Astrocyte of the spinal cord (primary cell): ENCODE data around the gene PMPCA.

Experiments used
- DNase-seq: peaks from one replicate; pipeline ENCODE4 v3.0.0; 2011; ENCODE audit warnings: low read depth, low spot score
- H3K4me3 ChIP-seq: 2 replicates; pipeline ENCODE4 v1.5.1; 2011; ENCODE audit warnings: low read depth, mild to moderate bottlenecking, low read length, moderate library complexity
- in situ Hi-C: cut with HindIII; loops from 2 replicates; pipeline ENCODE4 v1.10.0; 2017; ENCODE audit warnings: low sequenced_read_pairs
- TF ChIP-seq, protein P1 (sequence below): IDR thresholded peaks from 2 replicates; pipeline ENCODE4 v1.5.1; 2012; ENCODE audit warnings: low read depth, mild to moderate bottlenecking, low read length, inconsistent platforms

The PMPCA gene

GRCh38 chr9:136455043-136456002 lies 44.9 kb downstream of the PMPCA start:
- DNase-seq: no peak
- TF ChIP-seq, protein P1, sequence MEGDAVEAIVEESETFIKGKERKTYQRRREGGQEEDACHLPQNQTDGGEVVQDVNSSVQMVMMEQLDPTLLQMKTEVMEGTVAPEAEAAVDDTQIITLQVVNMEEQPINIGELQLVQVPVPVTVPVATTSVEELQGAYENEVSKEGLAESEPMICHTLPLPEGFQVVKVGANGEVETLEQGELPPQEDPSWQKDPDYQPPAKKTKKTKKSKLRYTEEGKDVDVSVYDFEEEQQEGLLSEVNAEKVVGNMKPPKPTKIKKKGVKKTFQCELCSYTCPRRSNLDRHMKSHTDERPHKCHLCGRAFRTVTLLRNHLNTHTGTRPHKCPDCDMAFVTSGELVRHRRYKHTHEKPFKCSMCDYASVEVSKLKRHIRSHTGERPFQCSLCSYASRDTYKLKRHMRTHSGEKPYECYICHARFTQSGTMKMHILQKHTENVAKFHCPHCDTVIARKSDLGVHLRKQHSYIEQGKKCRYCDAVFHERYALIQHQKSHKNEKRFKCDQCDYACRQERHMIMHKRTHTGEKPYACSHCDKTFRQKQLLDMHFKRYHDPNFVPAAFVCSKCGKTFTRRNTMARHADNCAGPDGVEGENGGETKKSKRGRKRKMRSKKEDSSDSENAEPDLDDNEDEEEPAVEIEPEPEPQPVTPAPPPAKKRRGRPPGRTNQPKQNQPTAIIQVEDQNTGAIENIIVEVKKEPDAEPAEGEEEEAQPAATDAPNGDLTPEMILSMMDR: no peak
- in situ Hi-C loops: no loop called here
- H3K4me3 ChIP-seq: no peak overlapping the region

DNA sequence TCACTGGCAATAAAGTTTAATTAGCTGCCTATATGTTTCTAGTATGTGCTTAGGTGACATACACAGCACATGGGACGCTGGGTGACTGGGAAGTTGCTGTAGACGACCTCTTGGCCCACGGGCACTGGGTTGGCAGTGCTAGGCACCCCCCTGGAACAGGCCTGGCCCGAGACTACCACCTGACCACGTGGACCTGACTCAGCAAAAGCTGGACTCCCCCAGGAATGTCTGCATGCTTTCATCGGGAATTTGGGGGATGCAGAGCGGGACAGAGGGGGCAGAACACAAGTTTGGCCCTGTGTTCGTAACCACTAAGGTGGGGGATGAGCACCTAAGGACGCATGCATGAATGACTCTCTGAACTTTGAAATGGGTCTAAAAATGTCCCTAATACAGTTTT lies 45.8 kb downstream of the PMPCA start:
- H3K4me3 ChIP-seq: no peak overlapping the region
- no peak for DNase-seq
- TF ChIP-seq, protein P1: no peak
- in situ Hi-C loops: no loop called here

DNA sequence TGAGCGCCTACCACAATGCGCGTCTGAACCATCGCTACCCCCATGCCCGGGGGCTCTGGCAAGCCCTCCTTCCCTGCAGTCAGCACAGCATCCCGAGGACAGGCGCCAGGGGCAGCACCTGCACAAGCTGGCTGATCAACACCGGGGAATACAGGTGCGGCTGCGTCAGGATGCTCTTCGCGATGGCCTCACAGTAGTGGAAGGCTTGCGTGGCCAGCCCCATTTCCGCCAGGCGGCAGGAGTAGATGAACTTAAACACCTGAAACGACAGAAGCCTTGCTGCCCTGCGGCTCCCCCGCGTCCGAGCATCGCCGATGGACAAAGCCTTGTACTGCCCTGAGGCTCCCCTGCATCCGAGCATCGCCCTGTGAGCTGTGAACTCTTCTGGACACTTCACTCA lies 46.9 kb downstream of the PMPCA start:
- H3K4me3 ChIP-seq: no peak overlapping the region
- DNase-seq: no peak
- TF ChIP-seq, protein P1: no peak
- in situ Hi-C loops: no loop called here

DNA sequence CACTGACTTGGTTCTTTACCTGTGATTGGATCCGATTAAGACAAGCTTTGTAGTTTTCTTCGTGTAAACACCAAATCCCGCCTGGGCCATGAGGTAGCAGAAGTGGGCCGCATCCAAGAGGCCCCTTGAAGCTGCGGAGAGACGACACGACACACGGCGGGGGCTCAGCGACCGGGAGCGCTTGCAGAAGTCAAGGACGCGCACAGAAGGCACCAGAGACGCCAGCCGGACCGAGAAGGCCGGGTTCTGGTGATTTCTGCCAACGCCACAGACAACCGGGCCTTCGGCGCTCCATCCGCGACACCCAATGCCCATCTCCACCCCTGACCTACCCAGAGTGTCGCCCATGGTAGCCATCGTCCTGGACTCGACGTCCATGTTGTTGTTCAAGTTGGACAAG lies 49.0 kb downstream of the PMPCA start:
- no peak overlapping the region for H3K4me3 ChIP-seq
- in situ Hi-C loops: no loop called here
- TF ChIP-seq, protein P1: no peak
- DNase-seq: no peak

GRCh38 chr9:136460772-136461325 lies 50.4 kb downstream of the PMPCA start:
- no peak for DNase-seq
- in situ Hi-C loops: no loop called here
- no peak overlapping the region for H3K4me3 ChIP-seq
- TF ChIP-seq, protein P1: no peak

GRCh38 chr9:136462664-136463063 lies 52.2 kb downstream of the PMPCA start:
- TF ChIP-seq, protein P1: no peak
- DNase-seq: no peak
- H3K4me3 ChIP-seq: no peak overlapping the region
- in situ Hi-C loops: no loop called here
